ENCODE results near the gene IFI27L1.

DNA sequence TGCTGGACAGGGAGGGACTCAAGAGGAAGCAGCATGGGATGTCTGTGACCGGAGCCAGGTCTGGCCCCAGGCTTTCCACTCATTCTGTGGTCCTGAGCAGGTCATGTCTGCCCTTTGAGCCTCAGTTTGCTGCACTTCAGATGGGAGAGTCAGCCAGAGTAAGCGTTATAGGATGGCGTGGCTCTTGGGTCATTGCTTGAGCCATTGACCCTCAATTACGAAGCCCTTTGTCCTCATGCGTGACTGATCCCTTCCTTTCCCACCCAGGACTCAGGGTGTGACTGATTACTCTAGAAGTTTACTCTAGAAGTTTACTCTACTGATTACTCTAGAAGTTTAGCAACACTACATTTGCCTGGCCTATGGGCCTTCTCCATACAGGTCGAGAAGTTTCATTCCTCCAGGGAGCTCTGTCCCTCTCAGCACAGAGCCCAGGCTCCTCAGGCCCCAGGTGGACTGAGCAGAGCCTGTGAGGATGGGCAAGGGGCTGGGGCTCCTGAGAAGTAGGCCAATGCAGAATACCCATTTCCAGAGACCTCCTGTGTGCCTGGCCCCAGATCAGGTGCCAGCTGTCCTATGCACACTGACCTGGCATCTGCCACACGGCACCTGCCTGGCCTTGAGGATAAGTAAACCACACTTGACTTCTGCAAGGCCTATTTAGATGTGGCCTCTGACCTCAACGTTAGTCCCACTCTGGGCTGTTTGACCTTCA, 21.8 kb downstream of the IFI27L1 start:
- TF ChIP-seq, protein P1, sequence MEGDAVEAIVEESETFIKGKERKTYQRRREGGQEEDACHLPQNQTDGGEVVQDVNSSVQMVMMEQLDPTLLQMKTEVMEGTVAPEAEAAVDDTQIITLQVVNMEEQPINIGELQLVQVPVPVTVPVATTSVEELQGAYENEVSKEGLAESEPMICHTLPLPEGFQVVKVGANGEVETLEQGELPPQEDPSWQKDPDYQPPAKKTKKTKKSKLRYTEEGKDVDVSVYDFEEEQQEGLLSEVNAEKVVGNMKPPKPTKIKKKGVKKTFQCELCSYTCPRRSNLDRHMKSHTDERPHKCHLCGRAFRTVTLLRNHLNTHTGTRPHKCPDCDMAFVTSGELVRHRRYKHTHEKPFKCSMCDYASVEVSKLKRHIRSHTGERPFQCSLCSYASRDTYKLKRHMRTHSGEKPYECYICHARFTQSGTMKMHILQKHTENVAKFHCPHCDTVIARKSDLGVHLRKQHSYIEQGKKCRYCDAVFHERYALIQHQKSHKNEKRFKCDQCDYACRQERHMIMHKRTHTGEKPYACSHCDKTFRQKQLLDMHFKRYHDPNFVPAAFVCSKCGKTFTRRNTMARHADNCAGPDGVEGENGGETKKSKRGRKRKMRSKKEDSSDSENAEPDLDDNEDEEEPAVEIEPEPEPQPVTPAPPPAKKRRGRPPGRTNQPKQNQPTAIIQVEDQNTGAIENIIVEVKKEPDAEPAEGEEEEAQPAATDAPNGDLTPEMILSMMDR (conservative IDR thresholded peaks at IDR 0.05; ENCODE audit: low read length) = no peak
- no peak for TF ChIP-seq EZH2phosphoT487 (IDR thresholded peaks at IDR 0.05; ENCODE audit: borderline replicate concordance)

All from Loucy (cell line).